Stimulated activated CD8-positive, alpha-beta memory T cell treated with anti-CD3 and anti-CD28 coated beads, Interleukin-15, amount 100 ng/mL, for 24 hours (primary cell): ENCODE results near the gene IFNL3.
"Not testable (repeated sequence)": the region's sequence is repeated elsewhere in the genome, so short reads cannot be mapped to it uniquely, and the experiment has no call there.

ENCODE experiments used
- DNase-seq: peaks from one replicate; pipeline ENCODE4 v3.0.0-alpha.2; 2020; ENCODE audit warnings: low read depth

The IFNL3 gene

GRCh38 chr19:39244410-39245100 is at the start of gene IFNL3:
IFNL3 (minus strand) TSS chr19:39245006; CDS start chr19:39244967, 39 bp downstream.
- DNase-seq = not testable (repeated sequence)

GRCh38 chr19:39293394-39293793 is 48.6 kb upstream of the IFNL3 start:
- no peak for DNase-seq

- DNase-seq = no peak
Measured at GRCh38 chr19:39284032-39284431, 39.2 kb upstream of the IFNL3 start.

GRCh38 chr19:39282021-39282420 is 37.2 kb upstream of the IFNL3 start:
- no peak for DNase-seq

- no peak for DNase-seq
Measured at GRCh38 chr19:39277598-39277997, 32.8 kb upstream of the IFNL3 start.

GRCh38 chr19:39276740-39277139 is 31.9 kb upstream of the IFNL3 start:
- DNase-seq = no peak

GRCh38 chr19:39275578-39275977 is 30.8 kb upstream of the IFNL3 start:
- no peak for DNase-seq

- not testable (repeated sequence) for DNase-seq
Measured at GRCh38 chr19:39273859-39274258, 29.1 kb upstream of the IFNL3 start.

- no peak for DNase-seq
Measured at GRCh38 chr19:39270036-39270871, 25.4 kb upstream of the IFNL3 start.

- DNase-seq = not testable (repeated sequence)
Measured at GRCh38 chr19:39269369-39269768, 24.6 kb upstream of the IFNL3 start.

- DNase-seq = not testable (repeated sequence)
Measured at GRCh38 chr19:39268531-39269223, 23.9 kb upstream of the IFNL3 start.

GRCh38 chr19:39268085-39268484 is 23.3 kb upstream of the IFNL3 start, which contains the start of gene IFNL2:
IFNL2 (plus strand) TSS chr19:39268396; CDS start chr19:39268569, 173 bp downstream.
- DNase-seq = not testable (repeated sequence)

- no peak for DNase-seq
Measured at GRCh38 chr19:39265321-39265916, 20.6 kb upstream of the IFNL3 start.

GRCh38 chr19:39264306-39265290 is 19.8 kb upstream of the IFNL3 start:
- no peak for DNase-seq

- DNase-seq = no peak
Measured at GRCh38 chr19:39263912-39264305, 19.1 kb upstream of the IFNL3 start.

- no peak for DNase-seq
Measured at GRCh38 chr19:39262496-39262895, 17.7 kb upstream of the IFNL3 start.

- no peak for DNase-seq
Measured at GRCh38 chr19:39261704-39262103, 16.9 kb upstream of the IFNL3 start.

GRCh38 chr19:39257227-39257626 is 12.4 kb upstream of the IFNL3 start:
- DNase-seq = no peak

- DNase-seq = no peak
Measured at GRCh38 chr19:39254531-39255345, 9.9 kb upstream of the IFNL3 start.
